T-cell (primary cell): ENCODE measurements around the gene SERTAD2. TPM values are rescaled to one million over a fixed set of nuclear protein-coding genes. Genes with fewer than 3 reads are reported as not detected.

Source experiments
- ATAC-seq, 4 experiments: fragments of 200-7000 bp in 3 of 4; fragments of 150-1000 bp in 1 of 4; cut with Tn5 transposase; replicated peaks in 1 of 4; 1 replicate in 3 of 4; 2 replicates in 1 of 4; pipeline ENCODE4 v1.10.0; 2021; ENCODE audit warnings: moderate library complexity in 3 of 4, mild to moderate bottlenecking in 2 of 4, moderate number of reproducible peaks in 1 of 4
- CTCF ChIA-PET, 2 donors: fragments of 300-600 bp; sonication (Branson Sonifier 250); formaldehyde crosslinking; loops; one replicate each; lab custom pipeline; 2022; ENCODE audit warnings: antibody characterized with exemption in 2 of 2; lab: Charles Lee
- POLR2A ChIA-PET, 2 donors: fragments of 300-600 bp; sonication (Branson Sonifier 250); formaldehyde crosslinking; loops; one replicate each; lab custom pipeline; 2022; ENCODE audit warnings: antibody characterized with exemption in 2 of 2; lab: Charles Lee
- DNase-seq, 35 experiments: peaks; one replicate each; pipeline versions ENCODE4 v3.0.0 to v3.0.0-alpha.2; 2013 to 2023
- H3K27ac ChIP-seq: one replicate; pipeline ENCODE4 v1.5.1; 2013; ENCODE audit warnings: low read length
- H3K27me3 ChIP-seq, 2 experiments: replicated peaks in 1 of 2; 1 replicate in 1 of 2; 2 replicates in 1 of 2; pipeline versions ENCODE4 v1.6.1 to v1.7.0; 2013; ENCODE audit warnings: low read length in 1 of 2, mixed read lengths in 1 of 2; ENCODE audit not compliant: control insufficient read depth in 2 of 2, insufficient read depth in 2 of 2; ENCODE audit errors: extremely low read depth in 1 of 2
- H3K36me3 ChIP-seq, 2 donors: 1 replicate in 1 of 2; 2 replicates in 1 of 2; pipeline versions ENCODE4 v1.6.1 to v1.7.0; 2013; ENCODE audit warnings: low read length in 1 of 2; ENCODE audit not compliant: control insufficient read depth in 2 of 2, insufficient read depth in 1 of 2; ENCODE audit errors: extremely low read depth in 1 of 2
- H3K4me1 ChIP-seq, 2 experiments: 1 replicate in 1 of 2; 2 replicates in 1 of 2; pipeline versions ENCODE4 v1.6.1 to v1.7.0; 2013; ENCODE audit warnings: low read length in 2 of 2, mixed read lengths in 1 of 2; ENCODE audit not compliant: insufficient read depth in 2 of 2, control insufficient read depth in 1 of 2; ENCODE audit errors: extremely low read depth in 1 of 2
- H3K4me3 ChIP-seq, 2 donors: 1 replicate in 1 of 2; 2 replicates in 1 of 2; pipeline versions ENCODE4 v1.5.1 to v1.7.0; 2013; ENCODE audit warnings: mild to moderate bottlenecking in 2 of 2, low read length in 1 of 2, moderate library complexity in 1 of 2; ENCODE audit not compliant: control insufficient read depth in 1 of 2; ENCODE audit errors: extremely low read depth in 1 of 2
- H3K9me3 ChIP-seq: 2 replicates; pipeline ENCODE4 v1.7.0; 2013
- H3K27ac Mint-ChIP-seq, 2 donors: one replicate each; pipeline ENCODE4 v1.8.0; 2020 to 2021; ENCODE audit warnings: mild to moderate bottlenecking in 2 of 2, mixed read lengths in 2 of 2
- H3K27me3 Mint-ChIP-seq, 2 donors: one replicate each; pipeline ENCODE4 v1.8.0; 2021 to 2022; ENCODE audit warnings: mixed read lengths in 2 of 2
- H3K36me3 Mint-ChIP-seq: one replicate; pipeline ENCODE4 v1.8.0; 2021; ENCODE audit warnings: mixed read lengths
- H3K4me1 Mint-ChIP-seq, 3 donors: one replicate each; pipeline ENCODE4 v1.8.0; 2020 to 2022; ENCODE audit warnings: mixed read lengths in 3 of 3, mild to moderate bottlenecking in 1 of 3
- H3K4me3 Mint-ChIP-seq, 3 donors: one replicate each; pipeline ENCODE4 v1.8.0; 2020 to 2022; ENCODE audit warnings: mild to moderate bottlenecking in 3 of 3, mixed read lengths in 3 of 3, moderate library complexity in 3 of 3
- H3K9me3 Mint-ChIP-seq, 3 donors: one replicate each; pipeline ENCODE4 v1.8.0; 2020 to 2022; ENCODE audit warnings: mixed read lengths in 3 of 3
- WGBS: methylation state at CpG from one replicate; pipeline ENCODE4 v1.1.5; 2013; ENCODE audit warnings: missing lambda C conversion rate; ENCODE audit not compliant: insufficient coverage; 5-methylcytosine and 5-hydroxymethylcytosine counted together
- total RNA-seq, 35 experiments: library from RNA in 6 of 35; stranded (reverse) in 6 of 35; fragments of 120-200 nt in 1 of 35; gene quantifications; one replicate each; pipeline versions ENCODE4 v1.2.1 to v1.2.4 and lab custom pipeline; 2013 to 2026

The SERTAD2 gene
- total RNA-seq, 5 donors from 2014 or later (not counting 1 experiment from before 2014, with no cell fraction given) = 22.8 to 39.7 (median 27.4) TPM

- Mint-ChIP-seq H3K27me3 (no peaks in the 10 kb centered on the region), H3K4me1 (peaks cover 3 to 7% (median 4%) of the 10 kb centered on the region in 3 donors), H3K9me3 (no peaks in the 10 kb centered on the region), H3K4me3 (no peak overlapping the region), H3K36me3 (peaks cover 23% of the 10 kb centered on the region), H3K27ac (no peak overlapping the region)
- Histone ChIP-seq H3K9me3 (no peaks in the 10 kb centered on the region), H3K4me1 (peaks cover 0 to under 1% of the 10 kb centered on the region in 2 experiments), H3K27me3 (no peaks in the 10 kb centered on the region), H3K36me3 (peaks cover 2 to 31% of the 10 kb centered on the region in 2 donors), H3K27ac (no peak overlapping the region), H3K4me3 (no peak overlapping the region)
- ChIA-PET POLR2A (interaction anchor here in 1 of 2 donors (1.3 kb wide), 1 partner anchor 58 kb away, joined by 3 read pairs; no protein-coding TSS in a partner anchor), CTCF (interaction anchor here in 1 of 2 donors (1.0 kb wide), 1 partner anchor 20 kb away, joined by 4 read pairs; no protein-coding TSS in a partner anchor)
- 95% methylated on average over 10 of the region's 10 CpGs for WGBS
- no peak for ATAC-seq
- DNase-seq = peak in 1 of 35 experiments; percentile 2
Observed at GRCh38 chr2:64630752-64631151, 23.0 kb downstream of the SERTAD2 start.

- CTCF ChIA-PET = interaction anchor here (0.5 to 2.5 kb wide), 5 partner anchors 42 to 299 kb away, joined by 3 to 7 read pairs (median 3); no protein-coding TSS in a partner anchor
- H3K27ac Mint-ChIP-seq = no peak overlapping the region
- H3K27ac ChIP-seq = no peak overlapping the region
Observed at GRCh38 chr2:64629875-64630274, 23.8 kb downstream of the SERTAD2 start.

GRCh38 chr2:64629329-64629781 is 24.4 kb downstream of the SERTAD2 start:
- ATAC-seq (no peak), DNase-seq (peak in 1 of 35 experiments; percentile 3)
- H3K4me1 ChIP-seq = no peaks in the 10 kb centered on the region
- no peak overlapping the region for H3K27ac ChIP-seq
- WGBS = 98% methylated on average over 4 of the region's 10 CpGs
- ChIA-PET CTCF (interaction anchor here (0.5 to 2.5 kb wide), 6 partner anchors 42 to 299 kb away, joined by 3 to 7 read pairs (median 3); no protein-coding TSS in a partner anchor), POLR2A (no interaction called here)
- Mint-ChIP-seq H3K36me3 (peaks cover 19% of the 10 kb centered on the region), H3K4me3 (no peak overlapping the region), H3K9me3 (no peaks in the 10 kb centered on the region), H3K4me1 (peaks cover 0 to 2% (median 0%) of the 10 kb centered on the region in 3 donors), H3K27ac (no peak overlapping the region), H3K27me3 (no peaks in the 10 kb centered on the region)
- no peaks in the 10 kb centered on the region for H3K9me3 ChIP-seq
- H3K4me3 ChIP-seq = no peak overlapping the region
- H3K36me3 ChIP-seq = peaks cover 0 to 19% of the 10 kb centered on the region in 2 donors
- H3K27me3 ChIP-seq = no peaks in the 10 kb centered on the region

More at GRCh38 chr2:64629875-64630274, 23.8 kb downstream of the SERTAD2 start:
- WGBS = no CpG with 5 or more reads among the region's 7 CpGs
- H3K27me3 Mint-ChIP-seq = no peaks in the 10 kb centered on the region
- no peak overlapping the region for H3K4me3 Mint-ChIP-seq
- no peak overlapping the region for H3K4me3 ChIP-seq
- POLR2A ChIA-PET = interaction anchor here in 1 of 2 donors (0.6 kb wide), 1 partner anchor 235 kb away, joined by 3 read pairs; no protein-coding TSS in a partner anchor
- no peaks in the 10 kb centered on the region for H3K9me3 Mint-ChIP-seq
- H3K9me3 ChIP-seq = no peaks in the 10 kb centered on the region
- H3K27me3 ChIP-seq = no peaks in the 10 kb centered on the region
- DNase-seq (peak in 1 of 35 experiments; percentile 0), ATAC-seq (no peak)
- no peaks in the 10 kb centered on the region for H3K4me1 ChIP-seq
- peaks cover 0 to 23% of the 10 kb centered on the region in 2 donors for H3K36me3 ChIP-seq
- H3K4me1 Mint-ChIP-seq = peaks cover 0 to 2% (median 0%) of the 10 kb centered on the region in 3 donors
- peaks cover 19% of the 10 kb centered on the region for H3K36me3 Mint-ChIP-seq

- ChIA-PET POLR2A (interaction anchor here in 1 of 2 donors (1.0 kb wide), 1 partner anchor 12 kb away, joined by 3 read pairs; no protein-coding TSS in a partner anchor), CTCF (interaction anchor here in 1 of 2 donors (0.7 to 2.5 kb wide), 3 partner anchors 41 to 358 kb away, joined by 3 to 7 read pairs (median 5); no protein-coding TSS in a partner anchor)
- Histone ChIP-seq H3K27ac (no peak overlapping the region), H3K36me3 (peaks cover 0 to 7% of the 10 kb centered on the region in 2 donors), H3K4me3 (no peak overlapping the region), H3K27me3 (no peaks in the 10 kb centered on the region), H3K4me1 (no peaks in the 10 kb centered on the region), H3K9me3 (no peaks in the 10 kb centered on the region)
- Mint-ChIP-seq H3K9me3 (no peaks in the 10 kb centered on the region), H3K36me3 (peaks cover 16% of the 10 kb centered on the region), H3K4me1 (peaks cover 0 to 2% (median 0%) of the 10 kb centered on the region in 3 donors), H3K27me3 (no peaks in the 10 kb centered on the region), H3K4me3 (no peak overlapping the region), H3K27ac (no peak overlapping the region)
- WGBS = 80% methylated on average over 6 of the region's 14 CpGs
- ATAC-seq (no peak), DNase-seq (peak in 1 of 35 experiments; percentile 2)
Observed at GRCh38 chr2:64627860-64628841, 25.6 kb downstream of the SERTAD2 start.

GRCh38 chr2:64626963-64627760 is 26.6 kb downstream of the SERTAD2 start:
- no peak overlapping the region for H3K27ac ChIP-seq
- 87% methylated on average over 16 of the region's 27 CpGs for WGBS
- no peaks in the 10 kb centered on the region for H3K9me3 ChIP-seq
- H3K27me3 Mint-ChIP-seq = no peaks in the 10 kb centered on the region
- H3K27ac Mint-ChIP-seq = no peak overlapping the region
- peaks cover 0 to 3% of the 10 kb centered on the region in 2 experiments for H3K27me3 ChIP-seq
- no peaks in the 10 kb centered on the region for H3K9me3 Mint-ChIP-seq
- POLR2A ChIA-PET = interaction anchor here in 1 of 2 donors (0.7 kb wide), 1 partner anchor 125 kb away, joined by 6 read pairs; no protein-coding TSS in a partner anchor
- CTCF ChIA-PET = interaction anchor here in 1 of 2 donors (0.6 to 0.7 kb wide), 2 partner anchors 254 to 473 kb away, joined by 3 to 5 read pairs; no protein-coding TSS in a partner anchor
- ATAC-seq = no peak
- H3K36me3 Mint-ChIP-seq = peaks cover 13% of the 10 kb centered on the region
- H3K4me3 ChIP-seq = no peak overlapping the region
- DNase-seq = no peak
- peaks cover 0 to 6% of the 10 kb centered on the region in 2 donors for H3K36me3 ChIP-seq
- no peak overlapping the region for H3K4me3 Mint-ChIP-seq
- H3K4me1 Mint-ChIP-seq = peaks cover 0 to 2% (median 0%) of the 10 kb centered on the region in 3 donors
- no peaks in the 10 kb centered on the region for H3K4me1 ChIP-seq
